Activated naive CD4-positive, alpha-beta T cell treated with Interleukin-2 at 50 U/mL for 16 hours (primary cell): Measurements from ENCODE around the gene IRF8.
"Not testable (repeated sequence)": the region's sequence is repeated elsewhere in the genome, so short reads cannot be mapped to it uniquely, and the experiment has no call there.

Experiments
- DNase-seq: peaks from one replicate; pipeline ENCODE4 v3.0.0-alpha.2; 2020

The IRF8 gene

GRCh38 chr16:85940214-85940613, 41.3 kb downstream of the IRF8 start:
- DNase-seq: no peak

GRCh38 chr16:85941863-85942644, 43.1 kb downstream of the IRF8 start:
- no peak for DNase-seq

GRCh38 chr16:85942659-85943058, 43.7 kb downstream of the IRF8 start:
- not testable (repeated sequence) for DNase-seq

GRCh38 chr16:85943711-85944110, 44.7 kb downstream of the IRF8 start:
- DNase-seq: no peak

GRCh38 chr16:85944572-85945423, 45.8 kb downstream of the IRF8 start:
- no peak for DNase-seq

- no peak for DNase-seq
Measured at GRCh38 chr16:85945424-85945751, 46.4 kb downstream of the IRF8 start.

GRCh38 chr16:85946541-85947124, 47.7 kb downstream of the IRF8 start:
- no peak for DNase-seq

GRCh38 chr16:85947230-85948137, 48.5 kb downstream of the IRF8 start:
- peak; percentile 59 for DNase-seq

GRCh38 chr16:85948138-85948509, 49.2 kb downstream of the IRF8 start:
- no peak for DNase-seq

- no peak for DNase-seq
Measured at GRCh38 chr16:85948616-85949265, 49.8 kb downstream of the IRF8 start.

- DNase-seq: no peak
Measured at GRCh38 chr16:85950136-85950918, 51.4 kb downstream of the IRF8 start.

- no peak for DNase-seq
Measured at GRCh38 chr16:85952197-85952596, 53.2 kb downstream of the IRF8 start.

- DNase-seq: no peak
Measured at GRCh38 chr16:85952811-85953210, 53.8 kb downstream of the IRF8 start.

- no peak for DNase-seq
Measured at GRCh38 chr16:85954927-85955519, 56.1 kb downstream of the IRF8 start.

- peak; percentile 28 for DNase-seq
Measured at GRCh38 chr16:85955566-85955965, 56.6 kb downstream of the IRF8 start.

- no peak for DNase-seq
Measured at GRCh38 chr16:85956426-85956825, 57.5 kb downstream of the IRF8 start.

GRCh38 chr16:85958731-85959130, 59.8 kb downstream of the IRF8 start:
- DNase-seq: no peak

GRCh38 chr16:85959686-85960085, 60.7 kb downstream of the IRF8 start:
- DNase-seq: no peak

GRCh38 chr16:85960486-85961046, 61.6 kb downstream of the IRF8 start:
- DNase-seq: no peak
